EL (cell line): ENCODE data around the gene SPTSSB.

Experiments used
- DNase-seq: peaks from one replicate; pipeline ENCODE4 v3.0.0-alpha.2; 2016

SPTSSB gene

GRCh38 chr3:161337311-161337710 is 34.0 kb downstream of the SPTSSB start:
- DNase-seq: no peak

- no peak for DNase-seq
Measured at GRCh38 chr3:161336661-161337060, 34.7 kb downstream of the SPTSSB start.

- no peak for DNase-seq
Measured at GRCh38 chr3:161333696-161334095, 37.6 kb downstream of the SPTSSB start.

GRCh38 chr3:161332792-161333191 is 38.5 kb downstream of the SPTSSB start:
- DNase-seq: no peak

GRCh38 chr3:161325059-161325458 is 46.3 kb downstream of the SPTSSB start:
- DNase-seq: no peak

GRCh38 chr3:161323926-161324621 is 47.2 kb downstream of the SPTSSB start:
- no peak for DNase-seq

- no peak for DNase-seq
Measured at GRCh38 chr3:161322781-161323568, 48.3 kb downstream of the SPTSSB start.

DNA sequence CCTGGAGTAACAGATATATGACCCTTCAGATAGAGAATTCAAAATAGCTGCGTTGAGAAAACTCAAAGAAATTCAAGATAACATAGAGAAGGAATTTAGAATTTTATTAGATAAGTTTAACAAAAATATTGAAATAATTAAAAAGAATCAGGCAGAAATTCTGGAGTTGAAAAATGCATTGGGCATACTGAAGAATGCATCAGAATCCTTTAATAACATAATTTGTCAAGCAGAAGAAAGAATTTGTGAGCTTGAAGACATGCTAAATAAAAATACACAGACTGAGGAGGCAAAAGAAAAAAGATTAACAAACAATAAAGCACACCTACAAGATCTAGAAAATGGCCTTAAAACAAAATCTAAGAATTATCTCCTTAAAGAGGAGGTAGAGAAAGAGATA is 50.5 kb downstream of the SPTSSB start:
- no peak for DNase-seq

- no peak for DNase-seq
Measured at GRCh38 chr3:161319867-161320266, 51.5 kb downstream of the SPTSSB start.

DNA sequence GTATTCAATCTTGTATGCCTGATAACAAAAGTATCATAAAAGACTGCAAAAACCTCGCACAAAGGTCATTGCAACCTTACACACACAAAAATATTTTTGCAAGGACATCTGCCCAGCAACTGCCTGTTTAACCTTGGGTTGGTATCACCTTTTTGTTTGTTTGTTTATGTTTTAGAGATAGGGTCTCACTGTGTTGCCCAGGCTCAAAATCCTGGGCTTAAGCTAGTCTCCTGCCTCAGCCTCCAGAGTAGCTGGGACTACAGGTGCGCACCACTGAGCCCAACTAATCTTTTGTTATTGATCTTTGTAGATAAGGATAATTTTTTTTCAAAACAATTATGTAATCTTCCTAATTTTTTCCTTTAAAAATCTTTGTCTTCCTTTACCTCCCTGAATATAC is 54.2 kb downstream of the SPTSSB start:
- DNase-seq: no peak

DNA sequence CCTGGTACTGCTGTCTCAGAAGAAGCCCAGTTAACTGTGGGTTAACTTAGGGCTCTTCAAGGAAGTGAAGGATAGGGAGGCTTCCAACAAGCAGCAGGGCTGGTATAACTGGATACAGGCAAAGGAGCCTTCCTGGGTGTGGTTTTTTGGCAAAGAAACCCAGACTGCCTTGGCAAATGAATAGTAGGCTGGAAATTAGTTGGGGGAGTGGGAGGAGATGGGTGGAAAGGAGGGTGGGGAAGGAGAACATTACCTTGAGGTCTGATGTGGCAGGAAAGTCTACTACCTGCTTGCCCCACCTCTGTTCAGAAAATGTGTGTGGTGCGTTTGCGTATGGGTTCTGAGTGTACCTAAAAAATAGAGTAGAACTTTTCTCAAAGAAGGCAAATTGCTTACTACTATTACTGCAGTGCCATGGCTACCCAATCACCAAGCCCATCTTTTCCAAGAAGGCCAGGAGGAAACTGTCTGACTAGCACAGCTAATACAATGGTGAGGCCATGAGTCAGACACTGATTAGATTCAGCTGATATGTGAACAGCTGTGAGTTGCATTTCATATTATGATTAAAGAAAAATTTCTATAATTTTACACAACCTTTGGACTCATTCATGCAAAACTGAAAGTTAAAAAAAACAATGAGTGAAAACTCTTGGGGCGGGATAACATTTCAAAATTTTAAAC is 55.2 kb downstream of the SPTSSB start:
- peak; percentile 6 for DNase-seq

- peak; percentile 5 for DNase-seq
Measured at GRCh38 chr3:161314836-161315395, 56.4 kb downstream of the SPTSSB start.

GRCh38 chr3:161310649-161311423 is 60.5 kb downstream of the SPTSSB start:
- DNase-seq: no peak

GRCh38 chr3:161305095-161305991 is 66.0 kb downstream of the SPTSSB start:
- DNase-seq: peak; percentile 18

- no peak for DNase-seq
Measured at GRCh38 chr3:161296814-161297213, 74.5 kb downstream of the SPTSSB start.

GRCh38 chr3:161295325-161295724 is 76.0 kb downstream of the SPTSSB start:
- DNase-seq: peak; percentile 34
